ENCODE data around the gene TERT. TPM values are rescaled to one million over a fixed set of nuclear protein-coding genes. Genes with fewer than 3 reads are reported as not detected.

TERT gene
- total and polyA plus RNA-seq, 2 of the 8 experiments (the other 6 are each of a cell fraction or from before 2014, with no cell fraction given), result 13.1 to 23.1 TPM

DNA sequence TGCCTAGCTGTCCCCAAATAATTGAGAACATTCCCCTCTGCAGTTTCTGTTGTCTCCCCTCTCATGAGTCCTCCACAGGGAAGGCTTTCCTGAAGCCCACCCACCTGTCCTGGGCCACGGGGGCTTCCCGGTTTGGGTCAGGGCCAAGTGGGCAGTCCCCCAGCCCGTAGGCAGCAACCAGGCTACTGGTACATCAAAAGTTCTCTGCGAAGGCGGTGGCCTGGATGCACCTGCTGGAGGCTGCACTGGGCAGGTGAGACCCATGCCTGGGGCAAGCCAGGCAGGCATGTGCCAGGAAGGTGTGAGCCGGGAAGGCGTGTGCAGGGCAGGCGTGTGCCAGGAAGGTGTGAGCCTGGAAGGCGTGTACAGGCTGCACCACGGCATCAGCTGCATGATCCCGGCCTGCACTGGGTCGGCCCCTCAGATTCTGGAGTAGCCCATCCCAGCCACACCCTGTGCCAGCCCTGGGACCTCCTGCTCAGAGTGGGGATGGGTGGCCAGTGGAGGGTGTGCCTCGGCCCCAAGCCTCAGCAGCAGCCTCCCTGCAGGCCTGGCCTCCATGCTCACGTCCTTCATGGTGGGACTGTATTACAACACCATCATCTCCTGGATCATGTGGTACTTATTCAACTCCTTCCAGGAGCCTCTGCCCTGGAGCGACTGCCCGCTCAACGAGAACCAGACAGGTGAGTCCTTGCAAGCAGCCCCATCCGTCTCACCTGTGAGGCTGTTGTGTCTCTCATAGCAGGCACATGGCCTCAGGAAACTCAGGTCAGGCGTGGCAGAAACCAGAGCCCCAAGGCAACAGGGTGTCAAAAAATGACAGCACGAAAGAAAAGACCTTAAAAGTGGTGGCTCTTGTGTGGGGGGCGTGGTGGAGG, 84.7 kb downstream of the TERT start:
- Histone ChIP-seq H3K9ac (replicated peaks in 1 of 4; ENCODE audit: extremely low read depth in 1 of 4, low read depth in 3 of 4, low read length in 3 of 4) (no peak overlapping the region), H3K79me1 (ENCODE audit: low read depth, low read length) (no peaks in the 10 kb centered on the region), H3K23ac (ENCODE audit: insufficient read length) (no peak overlapping the region), H3K18ac (ENCODE audit: extremely low read depth, low read length) (no peak overlapping the region), H2BK20ac (ENCODE audit: low read length) (no peak overlapping the region), H3K27ac (ENCODE audit: low read depth, low read length) (no peak overlapping the region), H4K8ac (ENCODE audit: extremely low read depth, insufficient read depth, low read length) (no peak overlapping the region; the same call in 1 of the 2 replicates), H3K9me3 (ENCODE audit: insufficient read depth in 2 of 2, low read depth in 1 of 2, low read length in 1 of 2) (no peaks in the 10 kb centered on the region; a peak in 1 of 4 replicates), H3K36me3 (ENCODE audit: control insufficient read depth in 2 of 4, insufficient read depth in 4 of 4, low read length in 3 of 4) (no peaks in the 10 kb centered on the region), H3K23me2 (ENCODE audit: low read depth, low read length) (no peaks in the 10 kb centered on the region), H3K4ac (replicated peaks; ENCODE audit: insufficient read length, low read depth, low read length) (no peak overlapping the region), H3K14ac (ENCODE audit: insufficient read length) (no peak overlapping the region), H3K79me2 (ENCODE audit: control insufficient read depth in 1 of 2, insufficient read depth in 2 of 2, low read length in 2 of 2) (no peaks in the 10 kb centered on the region), H3K4me2 (ENCODE audit: insufficient read depth in 1 of 2, low read depth in 2 of 2, low read length in 2 of 2) (no peak overlapping the region), H2AFZ (ENCODE audit: low read length) (no peak overlapping the region), H4K20me1 (replicated peaks in 1 of 2; ENCODE audit: control insufficient read depth in 1 of 2, insufficient read depth in 2 of 2, low read length in 2 of 2) (peaks cover 3 to 6% of the 10 kb centered on the region in 2 experiments), H4K5ac (ENCODE audit: insufficient read length, low read depth, low read length) (no peak overlapping the region), H2BK15ac (ENCODE audit: low read length) (no peak overlapping the region), H2BK5ac (ENCODE audit: low read depth, low read length) (no peak overlapping the region), H2AK5ac (ENCODE audit: low read depth, low read length) (no peak overlapping the region), H4K91ac (replicated peaks; ENCODE audit: insufficient read length, low read length) (no peak overlapping the region), H3K27me3 (replicated peaks in 1 of 4; ENCODE audit: control insufficient read depth in 3 of 4, extremely low read depth in 1 of 4, insufficient read depth in 3 of 4, low read length in 3 of 4) (no peaks in the 10 kb centered on the region; a peak in 1 of 7 replicates), H3K4me1 (replicated peaks in 1 of 4; ENCODE audit: control insufficient read depth in 3 of 4, insufficient read depth in 4 of 4, low read length in 3 of 4) (no peaks in the 10 kb centered on the region; a peak in 1 of 7 replicates), H3K56ac (replicated peaks; ENCODE audit: insufficient read length, low read depth, low read length) (no peak overlapping the region), H3K4me3 (ENCODE audit: extremely low read depth in 1 of 4, insufficient read depth in 2 of 4, low read depth in 3 of 4, low read length in 4 of 4) (no peak overlapping the region), H2BK12ac (ENCODE audit: low read depth, low read length) (no peak overlapping the region), H2BK120ac (replicated peaks; ENCODE audit: low read depth, low read length) (no peak overlapping the region)
- TF ChIP-seq, protein P1, sequence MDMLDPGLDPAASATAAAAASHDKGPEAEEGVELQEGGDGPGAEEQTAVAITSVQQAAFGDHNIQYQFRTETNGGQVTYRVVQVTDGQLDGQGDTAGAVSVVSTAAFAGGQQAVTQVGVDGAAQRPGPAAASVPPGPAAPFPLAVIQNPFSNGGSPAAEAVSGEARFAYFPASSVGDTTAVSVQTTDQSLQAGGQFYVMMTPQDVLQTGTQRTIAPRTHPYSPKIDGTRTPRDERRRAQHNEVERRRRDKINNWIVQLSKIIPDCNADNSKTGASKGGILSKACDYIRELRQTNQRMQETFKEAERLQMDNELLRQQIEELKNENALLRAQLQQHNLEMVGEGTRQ (IDR thresholded peaks at IDR 0.05; ENCODE audit: low read length), result no peak
- no peak for TF ChIP-seq YY1 (IDR thresholded peaks at IDR 0.05; ENCODE audit: low read depth, low read length)
- TF ChIP-seq ASH2L (IDR thresholded peaks at IDR 0.05; ENCODE audit: low read length), result no peak
- no peak for TF ChIP-seq BCL11A (IDR thresholded peaks at IDR 0.05; ENCODE audit: low read depth in 2 of 2, low read length in 2 of 2)
- TF ChIP-seq CTBP2 (IDR thresholded peaks at IDR 0.05; ENCODE audit: borderline replicate concordance, insufficient read depth, insufficient read length, low read length), result no peak
- TF ChIP-seq SRF (IDR thresholded peaks at IDR 0.05; ENCODE audit: low read depth, low read length), result no peak
- TF ChIP-seq HDAC6 (IDR thresholded peaks at IDR 0.05; ENCODE audit: low read depth, low read length), result no peak
- TF ChIP-seq CREB1 (IDR thresholded peaks at IDR 0.05), result no peak
- TF ChIP-seq, protein P2, sequence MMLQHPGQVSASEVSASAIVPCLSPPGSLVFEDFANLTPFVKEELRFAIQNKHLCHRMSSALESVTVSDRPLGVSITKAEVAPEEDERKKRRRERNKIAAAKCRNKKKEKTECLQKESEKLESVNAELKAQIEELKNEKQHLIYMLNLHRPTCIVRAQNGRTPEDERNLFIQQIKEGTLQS (IDR thresholded peaks at IDR 0.05; ENCODE audit: insufficient read depth, low read depth, low read length), result no peak
- TF ChIP-seq PHF8 (conservative IDR thresholded peaks at IDR 0.05; ENCODE audit: low read depth, low read length), result no peak
- no peak for TF ChIP-seq KDM1A (IDR thresholded peaks at IDR 0.05; ENCODE audit: borderline replicate concordance, low read length)
- ChIA-PET CTCF (ENCODE audit: partially characterized antibody) (interaction anchor here (0.7 to 1.2 kb wide), 2 partner anchors 25 to 271 kb away, joined by 3 to 5 read pairs; no protein-coding TSS in a partner anchor), POLR2A (ENCODE audit: partially characterized antibody) (no interaction called here)
- WGBS, 2 experiments (ENCODE audit: extremely low coverage in 1 of 2, insufficient coverage in 1 of 2, insufficient read length in 1 of 2, insufficient replicate concordance in 2 of 2, low coverage in 1 of 2, low lambda C conversion rate in 2 of 2, missing lambda C conversion rate in 1 of 2), result 88% methylated on average over 21 of the region's 21 CpGs; no CpG with 5 or more reads in 1 of the 2 experiments
- FAIRE-seq (no peak), DNase-seq (ENCODE audit: low read depth in 1 of 2, low spot score in 2 of 2) (no peak)
